Measurements from ENCODE around the gene CD276.

The CD276 gene

DNA sequence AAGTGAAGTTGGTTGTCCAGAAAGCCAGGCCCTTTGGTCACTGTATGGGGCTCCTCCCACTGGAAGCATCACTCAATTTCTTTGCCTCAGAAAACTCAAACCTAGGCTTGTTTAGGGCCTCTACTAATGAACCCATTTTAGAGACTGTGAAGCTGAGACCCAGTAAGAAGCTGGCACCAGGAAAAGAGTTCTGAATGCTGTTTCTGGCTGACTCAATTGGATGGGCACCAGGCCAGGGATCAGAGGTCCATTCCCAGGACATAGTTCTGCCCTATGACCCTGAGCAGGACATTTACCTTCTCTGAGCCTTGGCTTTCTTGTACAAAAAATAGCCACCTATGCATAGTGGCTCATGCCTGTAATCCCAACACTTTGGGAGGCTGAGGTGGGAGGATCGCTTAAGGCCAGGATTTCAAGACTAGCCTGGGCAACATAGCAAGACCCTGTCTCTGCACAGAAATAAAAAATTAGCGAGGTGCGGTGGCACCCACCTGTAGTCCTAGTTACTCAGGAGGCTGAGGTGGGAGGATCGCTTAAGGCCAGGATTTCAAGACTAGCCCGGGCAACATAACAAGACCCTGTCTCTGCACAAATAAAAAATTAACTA is 30.6 kb downstream of the CD276 start:
- no peaks in the 10 kb centered on the region for H3K9me3 ChIP-seq (ENCODE audit: control insufficient read depth, insufficient read depth, low read length)
- no peaks in the 10 kb centered on the region for H4K20me1 ChIP-seq (ENCODE audit: control insufficient read depth, insufficient read depth, low read depth, low read length)
- H3K4me3 ChIP-seq (ENCODE audit: low read length) = no peak overlapping the region
- no peaks in the 10 kb centered on the region for H3K79me2 ChIP-seq (ENCODE audit: control insufficient read depth, low read length)
- 0 out of 2 replicates have a peak, but pooled peaks cover 2% of the 10 kb centered on the region for H3K27me3 ChIP-seq (ENCODE audit: control insufficient read depth, low read length)
- no peak overlapping the region for H3K4me2 ChIP-seq (ENCODE audit: low read length)
- TF ChIP-seq, protein P1, sequence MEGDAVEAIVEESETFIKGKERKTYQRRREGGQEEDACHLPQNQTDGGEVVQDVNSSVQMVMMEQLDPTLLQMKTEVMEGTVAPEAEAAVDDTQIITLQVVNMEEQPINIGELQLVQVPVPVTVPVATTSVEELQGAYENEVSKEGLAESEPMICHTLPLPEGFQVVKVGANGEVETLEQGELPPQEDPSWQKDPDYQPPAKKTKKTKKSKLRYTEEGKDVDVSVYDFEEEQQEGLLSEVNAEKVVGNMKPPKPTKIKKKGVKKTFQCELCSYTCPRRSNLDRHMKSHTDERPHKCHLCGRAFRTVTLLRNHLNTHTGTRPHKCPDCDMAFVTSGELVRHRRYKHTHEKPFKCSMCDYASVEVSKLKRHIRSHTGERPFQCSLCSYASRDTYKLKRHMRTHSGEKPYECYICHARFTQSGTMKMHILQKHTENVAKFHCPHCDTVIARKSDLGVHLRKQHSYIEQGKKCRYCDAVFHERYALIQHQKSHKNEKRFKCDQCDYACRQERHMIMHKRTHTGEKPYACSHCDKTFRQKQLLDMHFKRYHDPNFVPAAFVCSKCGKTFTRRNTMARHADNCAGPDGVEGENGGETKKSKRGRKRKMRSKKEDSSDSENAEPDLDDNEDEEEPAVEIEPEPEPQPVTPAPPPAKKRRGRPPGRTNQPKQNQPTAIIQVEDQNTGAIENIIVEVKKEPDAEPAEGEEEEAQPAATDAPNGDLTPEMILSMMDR (IDR thresholded peaks at IDR 0.05; ENCODE audit: low read depth, low read length, poor library complexity, severe bottlenecking) = no peak
- no peak for TF ChIP-seq EZH2phosphoT487 (IDR thresholded peaks at IDR 0.05; ENCODE audit: borderline replicate concordance, low read length)
- no peaks in the 10 kb centered on the region for H3K4me1 ChIP-seq (ENCODE audit: control insufficient read depth, low read length)
- H3K9me2 ChIP-seq (replicated peaks; ENCODE audit: control insufficient read depth, low read length) = no peaks in the 10 kb centered on the region
- no peak overlapping the region for H3K27ac ChIP-seq (ENCODE audit: low read depth, low read length)
- no peaks in the 10 kb centered on the region for H3F3A ChIP-seq (ENCODE audit: control insufficient read depth, insufficient read depth)
- no peaks in the 10 kb centered on the region for H3K36me3 ChIP-seq (ENCODE audit: control insufficient read depth, low read length)

- no peaks in the 10 kb centered on the region for H4K20me1 ChIP-seq (ENCODE audit: control insufficient read depth, insufficient read depth, low read depth, low read length)
- no peak overlapping the region for H3K27ac ChIP-seq (ENCODE audit: low read depth, low read length)
- TF ChIP-seq, protein P1 (IDR thresholded peaks at IDR 0.05; ENCODE audit: low read depth, low read length, poor library complexity, severe bottlenecking) = no peak
- TF ChIP-seq EZH2phosphoT487 (IDR thresholded peaks at IDR 0.05; ENCODE audit: borderline replicate concordance, low read length) = no peak
- no peaks in the 10 kb centered on the region for H3K4me1 ChIP-seq (ENCODE audit: control insufficient read depth, low read length)
- H3K36me3 ChIP-seq (ENCODE audit: control insufficient read depth, low read length) = no peaks in the 10 kb centered on the region
- no peaks in the 10 kb centered on the region for H3K9me2 ChIP-seq (replicated peaks; ENCODE audit: control insufficient read depth, low read length)
- H3K79me2 ChIP-seq (ENCODE audit: control insufficient read depth, low read length) = no peaks in the 10 kb centered on the region
- no peaks in the 10 kb centered on the region for H3K9me3 ChIP-seq (ENCODE audit: control insufficient read depth, insufficient read depth, low read length)
- no peak overlapping the region for H3K4me3 ChIP-seq (ENCODE audit: low read length)
- H3F3A ChIP-seq (ENCODE audit: control insufficient read depth, insufficient read depth) = no peaks in the 10 kb centered on the region
- H3K4me2 ChIP-seq (ENCODE audit: low read length) = no peak overlapping the region
- H3K27me3 ChIP-seq (ENCODE audit: control insufficient read depth, low read length) = 0 out of 2 replicates have a peak, but pooled peaks cover 3% of the 10 kb centered on the region
Measured at GRCh38 chr15:73715417-73715816, 31.2 kb downstream of the CD276 start.

GRCh38 chr15:73716417-73716816 is 32.2 kb downstream of the CD276 start:
- no peaks in the 10 kb centered on the region for H3F3A ChIP-seq (ENCODE audit: control insufficient read depth, insufficient read depth)
- no peaks in the 10 kb centered on the region for H4K20me1 ChIP-seq (ENCODE audit: control insufficient read depth, insufficient read depth, low read depth, low read length)
- H3K9me3 ChIP-seq (ENCODE audit: control insufficient read depth, insufficient read depth, low read length) = no peaks in the 10 kb centered on the region
- no peak for TF ChIP-seq EZH2phosphoT487 (IDR thresholded peaks at IDR 0.05; ENCODE audit: borderline replicate concordance, low read length)
- no peaks in the 10 kb centered on the region for H3K4me1 ChIP-seq (ENCODE audit: control insufficient read depth, low read length)
- H3K36me3 ChIP-seq (ENCODE audit: control insufficient read depth, low read length) = no peaks in the 10 kb centered on the region
- no peaks in the 10 kb centered on the region for H3K79me2 ChIP-seq (ENCODE audit: control insufficient read depth, low read length)
- H3K9me2 ChIP-seq (replicated peaks; ENCODE audit: control insufficient read depth, low read length) = no peaks in the 10 kb centered on the region
- no peak overlapping the region for H3K4me2 ChIP-seq (ENCODE audit: low read length)
- H3K27me3 ChIP-seq (ENCODE audit: control insufficient read depth, low read length) = 0 out of 2 replicates have a peak, but pooled peaks cover 3% of the 10 kb centered on the region
- H3K27ac ChIP-seq (ENCODE audit: low read depth, low read length) = no peak overlapping the region
- H3K4me3 ChIP-seq (ENCODE audit: low read length) = no peak overlapping the region

GRCh38 chr15:73717206-73717605 is 33.0 kb downstream of the CD276 start:
- no peaks in the 10 kb centered on the region for H3K79me2 ChIP-seq (ENCODE audit: control insufficient read depth, low read length)
- 0 out of 2 replicates have a peak, but pooled peaks cover 3% of the 10 kb centered on the region for H3K27me3 ChIP-seq (ENCODE audit: control insufficient read depth, low read length)
- TF ChIP-seq EZH2phosphoT487 (IDR thresholded peaks at IDR 0.05; ENCODE audit: borderline replicate concordance, low read length) = no peak
- TF ChIP-seq, protein P1 (IDR thresholded peaks at IDR 0.05; ENCODE audit: low read depth, low read length, poor library complexity, severe bottlenecking) = no peak
- H3K4me1 ChIP-seq (ENCODE audit: control insufficient read depth, low read length) = no peaks in the 10 kb centered on the region
- no peak overlapping the region for H3K27ac ChIP-seq (ENCODE audit: low read depth, low read length)
- H4K20me1 ChIP-seq (ENCODE audit: control insufficient read depth, insufficient read depth, low read depth, low read length) = no peaks in the 10 kb centered on the region
- no peaks in the 10 kb centered on the region for H3K9me3 ChIP-seq (ENCODE audit: control insufficient read depth, insufficient read depth, low read length)
- H3F3A ChIP-seq (ENCODE audit: control insufficient read depth, insufficient read depth) = no peaks in the 10 kb centered on the region
- H3K36me3 ChIP-seq (ENCODE audit: control insufficient read depth, low read length) = no peaks in the 10 kb centered on the region
- H3K4me3 ChIP-seq (ENCODE audit: low read length) = no peak overlapping the region
- H3K9me2 ChIP-seq (replicated peaks; ENCODE audit: control insufficient read depth, low read length) = no peaks in the 10 kb centered on the region
- no peak overlapping the region for H3K4me2 ChIP-seq (ENCODE audit: low read length)

Data from DOHH2 (cell line).